Measurements from ENCODE around the gene EPHA1.

EPHA1 gene

GRCh38 chr7:143379611-143380259, 28.9 kb downstream of the EPHA1 start (continued):
- TF ChIP-seq ZNF280C (tag by site-specific recombination; IDR thresholded peaks at IDR 0.05) (no peak), FEZF1 (tag by site-specific recombination; IDR thresholded peaks at IDR 0.05) (no peak), ZIC2 (tag by site-specific recombination; IDR thresholded peaks at IDR 0.05) (no peak), ZNF514 (tag by site-specific recombination; IDR thresholded peaks at IDR 0.05) (no peak), ZNF19 (tag by site-specific recombination; IDR thresholded peaks at IDR 0.05; ENCODE audit: low read depth) (no peak), RBAK (tag by site-specific recombination; IDR thresholded peaks at IDR 0.05) (no peak), HOXC10 (CRISPR knock-in tag; IDR thresholded peaks at IDR 0.05) (no peak), ZNF621 (tag by site-specific recombination; IDR thresholded peaks at IDR 0.05) (no peak)

GRCh38 chr7:143376396-143376795, 32.3 kb downstream of the EPHA1 start:
- Histone ChIP-seq H3K36me3 (ENCODE audit: control insufficient read depth in 2 of 2, insufficient read depth in 1 of 2, low read length in 2 of 2) (no peaks in the 10 kb centered on the region), H3K4me1 (ENCODE audit: control insufficient read depth, insufficient read depth, low read length) (peaks cover 3% of the 10 kb centered on the region; the same call in 1 of the 2 replicates), H3K27ac (ENCODE audit: extremely low read depth, low read depth, low read length) (no peak overlapping the region), H3K4me3 (ENCODE audit: low read depth, low read length) (no peak overlapping the region), H3K9me3 (ENCODE audit: control insufficient read depth, insufficient read depth, low read depth, low read length) (no peaks in the 10 kb centered on the region)
- POLR2A ChIA-PET: no interaction called here
- TF ChIP-seq ZNF398 (tag by site-specific recombination; IDR thresholded peaks at IDR 0.05): no peak
- 0 out of 2 replicates have a peak, but pooled peaks have one; percentile 14 for TF ChIP-seq SP2 (tag by site-specific recombination; IDR thresholded peaks at IDR 0.05)
- CTCF ChIA-PET: no interaction called here

DNA sequence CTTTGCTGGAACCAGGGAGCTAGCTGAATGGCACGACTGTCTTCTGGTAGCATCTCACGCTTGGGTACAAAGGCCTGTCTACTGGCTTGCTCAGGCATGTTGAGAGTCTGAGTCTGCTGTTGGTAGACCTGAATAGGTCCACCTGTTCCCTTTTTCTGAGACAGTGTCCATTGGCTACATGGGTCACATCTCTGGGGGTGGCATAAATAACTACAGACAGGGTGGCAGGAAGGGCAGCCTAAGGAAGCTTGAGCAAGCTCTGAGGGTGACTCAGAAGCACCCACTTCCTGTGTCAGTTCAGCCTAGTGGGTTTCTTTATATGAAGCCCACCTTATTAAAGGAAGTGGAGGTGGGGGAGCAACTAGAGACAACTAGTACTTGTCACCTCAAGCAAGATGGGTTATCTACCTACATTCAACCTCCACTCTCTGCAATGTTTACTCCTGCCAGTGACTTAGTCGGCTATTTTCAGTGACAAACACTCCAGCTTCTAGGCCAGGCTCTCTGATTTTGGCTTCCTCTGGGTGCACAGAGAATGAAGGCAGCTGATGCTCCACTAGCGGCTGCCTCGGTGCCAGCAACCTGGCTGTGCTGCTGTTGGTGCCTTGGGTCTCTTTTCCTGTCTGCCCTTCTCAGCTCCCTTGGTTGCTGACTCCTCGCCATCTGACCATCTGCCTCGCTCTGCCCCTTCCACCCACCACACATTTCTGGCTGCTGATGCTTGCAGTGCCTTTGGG, 33.2 kb downstream of the EPHA1 start:
- H3K27ac ChIP-seq (ENCODE audit: extremely low read depth, low read depth, low read length): no peak overlapping the region

DNA sequence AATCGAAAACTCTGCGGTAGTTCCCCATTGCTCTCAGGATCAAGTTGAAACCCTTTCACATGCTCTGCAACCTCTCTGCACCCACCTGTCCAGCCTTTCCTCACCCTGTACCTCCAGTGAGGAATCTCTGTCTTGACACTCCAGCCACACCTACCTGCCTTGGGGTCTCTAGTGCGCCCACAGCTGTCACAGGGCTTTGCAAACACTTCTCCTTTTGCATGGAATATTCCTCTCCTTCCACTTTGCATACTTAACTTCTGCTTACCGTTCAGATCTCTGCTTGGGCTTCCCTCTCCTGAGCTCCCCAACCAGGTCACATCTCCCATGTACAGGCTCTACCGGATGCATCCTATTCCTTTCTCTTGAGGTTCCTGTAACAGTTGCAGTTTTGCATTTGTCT, 34.1 kb downstream of the EPHA1 start:
- Histone ChIP-seq H3K9me3 (ENCODE audit: control insufficient read depth, insufficient read depth, low read depth, low read length) (no peaks in the 10 kb centered on the region), H3K4me1 (ENCODE audit: control insufficient read depth, insufficient read depth, low read length) (no peaks in the 10 kb centered on the region; the same call in 1 of the 2 replicates), H3K36me3 (ENCODE audit: control insufficient read depth in 2 of 2, insufficient read depth in 1 of 2, low read length in 2 of 2) (no peaks in the 10 kb centered on the region), H3K4me3 (ENCODE audit: low read depth, low read length) (no peak overlapping the region), H3K27ac (ENCODE audit: extremely low read depth, low read depth, low read length) (no peak overlapping the region)
- CTCF ChIA-PET: interaction anchor here (1.0 kb wide), 2 partner anchors 28 to 124 kb away, joined by 3 to 4 read pairs; no protein-coding TSS in a partner anchor
- POLR2A ChIA-PET: no interaction called here
- no peak for TF ChIP-seq HIC1 (tag by site-specific recombination; IDR thresholded peaks at IDR 0.05)
- no peak for TF ChIP-seq ZNF791 (tag by site-specific recombination; IDR thresholded peaks at IDR 0.05)
- no peak for TF ChIP-seq ZNF664 (tag by site-specific recombination; IDR thresholded peaks at IDR 0.05)
- TF ChIP-seq, protein P1, sequence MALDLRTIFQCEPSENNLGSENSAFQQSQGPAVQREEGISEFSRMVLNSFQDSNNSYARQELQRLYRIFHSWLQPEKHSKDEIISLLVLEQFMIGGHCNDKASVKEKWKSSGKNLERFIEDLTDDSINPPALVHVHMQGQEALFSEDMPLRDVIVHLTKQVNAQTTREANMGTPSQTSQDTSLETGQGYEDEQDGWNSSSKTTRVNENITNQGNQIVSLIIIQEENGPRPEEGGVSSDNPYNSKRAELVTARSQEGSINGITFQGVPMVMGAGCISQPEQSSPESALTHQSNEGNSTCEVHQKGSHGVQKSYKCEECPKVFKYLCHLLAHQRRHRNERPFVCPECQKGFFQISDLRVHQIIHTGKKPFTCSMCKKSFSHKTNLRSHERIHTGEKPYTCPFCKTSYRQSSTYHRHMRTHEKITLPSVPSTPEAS (tag by site-specific recombination; IDR thresholded peaks at IDR 0.05): no peak
- TF ChIP-seq ZSCAN16 (tag by site-specific recombination; IDR thresholded peaks at IDR 0.05): no peak
- TF ChIP-seq ZNF2 (tag by site-specific recombination; IDR thresholded peaks at IDR 0.05): no peak

More for the DNA sequence above, 33.2 kb downstream of the EPHA1 start:
- 0 out of 2 replicates have a peak, but pooled peaks have one; percentile 14 for TF ChIP-seq EGR2 (tag by site-specific recombination; IDR thresholded peaks at IDR 0.05; ENCODE audit: low read depth)
- TF ChIP-seq, protein P2, sequence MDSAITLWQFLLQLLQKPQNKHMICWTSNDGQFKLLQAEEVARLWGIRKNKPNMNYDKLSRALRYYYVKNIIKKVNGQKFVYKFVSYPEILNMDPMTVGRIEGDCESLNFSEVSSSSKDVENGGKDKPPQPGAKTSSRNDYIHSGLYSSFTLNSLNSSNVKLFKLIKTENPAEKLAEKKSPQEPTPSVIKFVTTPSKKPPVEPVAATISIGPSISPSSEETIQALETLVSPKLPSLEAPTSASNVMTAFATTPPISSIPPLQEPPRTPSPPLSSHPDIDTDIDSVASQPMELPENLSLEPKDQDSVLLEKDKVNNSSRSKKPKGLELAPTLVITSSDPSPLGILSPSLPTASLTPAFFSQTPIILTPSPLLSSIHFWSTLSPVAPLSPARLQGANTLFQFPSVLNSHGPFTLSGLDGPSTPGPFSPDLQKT (IDR thresholded peaks at IDR 0.05; ENCODE audit: borderline replicate concordance, low read depth, low read length): no peak
- Histone ChIP-seq H3K4me3 (ENCODE audit: low read depth, low read length) (no peak overlapping the region), H3K9me3 (ENCODE audit: control insufficient read depth, insufficient read depth, low read depth, low read length) (no peaks in the 10 kb centered on the region), H3K36me3 (ENCODE audit: control insufficient read depth in 2 of 2, insufficient read depth in 1 of 2, low read length in 2 of 2) (no peaks in the 10 kb centered on the region), H3K4me1 (ENCODE audit: control insufficient read depth, insufficient read depth, low read length) (peaks cover 3% of the 10 kb centered on the region; the same call in 1 of the 2 replicates)
- POLR2A ChIA-PET: no interaction called here
- CTCF ChIA-PET: interaction anchor here (0.6 to 0.7 kb wide), 2 partner anchors 40 to 135 kb away, joined by 3 to 4 read pairs; no protein-coding TSS in a partner anchor

Measured in HEK293 (cell line).